ENCODE data around the gene ODC1. TPM values are rescaled to one million over a fixed set of nuclear protein-coding genes. Genes with fewer than 3 reads are reported as not detected.

Gene ODC1
- total RNA-seq, 2 donors from 2014 or later, result 51.7 to 67.6 TPM

- intact Hi-C loops (cut with DNase I), result no loop called here
- DNase-seq (ENCODE audit: low spot score), result no peak
Measured at GRCh38 chr2:10440736-10441135, 7.4 kb downstream of the ODC1 start.

GRCh38 chr2:10439971-10440370, 8.2 kb downstream of the ODC1 start:
- DNase-seq (ENCODE audit: low spot score), result no peak
- intact Hi-C loops (cut with DNase I), result loop anchor here in 1 of 2 donors (10.0 kb wide), 1 partner anchor 365 kb away; no protein-coding TSS in a partner anchor

- intact Hi-C loops (cut with DNase I), result loop anchor here in 1 of 2 donors (10.0 kb wide), 1 partner anchor 365 kb away; no protein-coding TSS in a partner anchor
- no peak for DNase-seq (ENCODE audit: low spot score)
Measured at GRCh38 chr2:10439185-10439879, 8.8 kb downstream of the ODC1 start.

GRCh38 chr2:10438688-10439087, 9.4 kb downstream of the ODC1 start:
- intact Hi-C loops (cut with DNase I), result loop anchor here in 1 of 2 donors (10.0 kb wide), 1 partner anchor 364 kb away; no protein-coding TSS in a partner anchor
- DNase-seq (ENCODE audit: low spot score), result no peak

- DNase-seq (ENCODE audit: low spot score), result no peak
- intact Hi-C loops (cut with DNase I), result loop anchor here in 1 of 2 donors (10.0 kb wide), 1 partner anchor 363 kb away; no protein-coding TSS in a partner anchor
Measured at GRCh38 chr2:10437806-10438205, 10.3 kb downstream of the ODC1 start.

GRCh38 chr2:10436583-10437110, 11.5 kb downstream of the ODC1 start:
- intact Hi-C loops (cut with DNase I), result loop anchor here in 1 of 2 donors (10.0 kb wide), 1 partner anchor 362 kb away; no protein-coding TSS in a partner anchor
- no peak for DNase-seq (ENCODE audit: low spot score)

- intact Hi-C loops (cut with DNase I), result loop anchor here (2.0 to 10.0 kb wide), 2 partner anchors 311 to 361 kb away; no protein-coding TSS in a partner anchor
- no peak for DNase-seq (ENCODE audit: low spot score)
Measured at GRCh38 chr2:10435820-10436204, 12.3 kb downstream of the ODC1 start.

- peak; percentile 93 for DNase-seq (ENCODE audit: low spot score)
Measured at GRCh38 chr2:10434886-10435819, 13.0 kb downstream of the ODC1 start.

GRCh38 chr2:10433947-10434885, 13.9 kb downstream of the ODC1 start:
- peak; percentile 77 for DNase-seq (ENCODE audit: low spot score)
- intact Hi-C loops (cut with DNase I), result loop anchor here (2.0 to 10.0 kb wide), 3 partner anchors 309 to 359 kb away; partner anchors contain the start of gene RRM2 (in 1 of the 2)

More at GRCh38 chr2:10434886-10435819, 13.0 kb downstream of the ODC1 start:
- intact Hi-C loops (cut with DNase I), result loop anchor here (2.0 to 10.0 kb wide), 3 partner anchors 310 to 360 kb away; partner anchors contain the start of gene RRM2 (in 1 of the 2)

- peak; percentile 40 for DNase-seq (ENCODE audit: low spot score)
- intact Hi-C loops (cut with DNase I), result loop anchor here in 1 of 2 donors (5.0 to 10.0 kb wide), 2 partner anchors 311 to 359 kb away; partner anchors contain the start of gene RRM2
Measured at GRCh38 chr2:10433264-10433946, 14.7 kb downstream of the ODC1 start.

- DNase-seq (ENCODE audit: low spot score), result no peak
- intact Hi-C loops (cut with DNase I), result loop anchor here in 1 of 2 donors (5.0 to 10.0 kb wide), 2 partner anchors 310 to 358 kb away; partner anchors contain the start of gene RRM2
Measured at GRCh38 chr2:10432311-10433181, 15.6 kb downstream of the ODC1 start.

GRCh38 chr2:10431797-10432196, 16.3 kb downstream of the ODC1 start:
- intact Hi-C loops (cut with DNase I), result loop anchor here in 1 of 2 donors (5.0 to 10.0 kb wide), 2 partner anchors 309 to 357 kb away; partner anchors contain the start of gene RRM2

GRCh38 chr2:10430886-10431622, 17.1 kb downstream of the ODC1 start:
- intact Hi-C loops (cut with DNase I), result loop anchor here in 1 of 2 donors (5.0 to 10.0 kb wide), 2 partner anchors 309 to 356 kb away; partner anchors contain the start of gene RRM2

More at GRCh38 chr2:10431797-10432196, 16.3 kb downstream of the ODC1 start:
- no peak for DNase-seq (ENCODE audit: low spot score)

GRCh38 chr2:10428924-10429323, 19.2 kb downstream of the ODC1 start:
- intact Hi-C loops (cut with DNase I), result no loop called here
- no peak for DNase-seq (ENCODE audit: low spot score)

More at GRCh38 chr2:10430886-10431622, 17.1 kb downstream of the ODC1 start:
- no peak for DNase-seq (ENCODE audit: low spot score)

GRCh38 chr2:10428355-10428754, 19.8 kb downstream of the ODC1 start:
- intact Hi-C loops (cut with DNase I), result no loop called here
- no peak for DNase-seq (ENCODE audit: low spot score)

- intact Hi-C loops (cut with DNase I), result no loop called here
- no peak for DNase-seq (ENCODE audit: low spot score)
Measured at GRCh38 chr2:10427618-10427949, 20.5 kb downstream of the ODC1 start.

Measured in posterior vena cava (tissue), 2 donors.